NCI-H345 treated with DMSO at 0.1 percent for 48 hours (cell line): Measurements from ENCODE around the gene TMEM258.

Experiments used
- DNase-seq: peaks from one replicate; lab custom pipeline; 2025; ENCODE audit not compliant: unreplicated experiment; lab: John Stamatoyannopoulos, UW

TMEM258 gene

GRCh38 chr11:61744609-61745156 lies 47.7 kb downstream of the TMEM258 start:
- DNase-seq = no peak

- DNase-seq = no peak
Measured at GRCh38 chr11:61744181-61744580, 48.2 kb downstream of the TMEM258 start.

GRCh38 chr11:61743486-61744095 lies 48.8 kb downstream of the TMEM258 start:
- no peak for DNase-seq

- no peak for DNase-seq
Measured at GRCh38 chr11:61742391-61742790, 50.0 kb downstream of the TMEM258 start.

- no peak for DNase-seq
Measured at GRCh38 chr11:61739966-61740365, 52.4 kb downstream of the TMEM258 start.

GRCh38 chr11:61739413-61739812 lies 53.0 kb downstream of the TMEM258 start:
- DNase-seq = no peak
